GF-D8 (cell line): ENCODE measurements around the gene SLC19A1.

Source experiments
- DNase-seq: peaks from one replicate; lab custom pipeline; 2025; lab: John Stamatoyannopoulos, UW

Gene SLC19A1

GRCh38 chr21:45517249-45518065, 24.8 kb downstream of the SLC19A1 start:
- peak; percentile 41 for DNase-seq

- DNase-seq = no peak
These were observed 25.5 kb downstream of the SLC19A1 start for GRCh38 chr21:45516671-45517151.

- no peak for DNase-seq
These were observed 26.1 kb downstream of the SLC19A1 start for GRCh38 chr21:45516071-45516670.

- DNase-seq = no peak
These were observed 26.8 kb downstream of the SLC19A1 start for GRCh38 chr21:45515241-45516061.

GRCh38 chr21:45514311-45515021, 27.8 kb downstream of the SLC19A1 start:
- DNase-seq = no peak

GRCh38 chr21:45513741-45514310, 28.4 kb downstream of the SLC19A1 start:
- no peak for DNase-seq

- DNase-seq = no peak
These were observed 29.1 kb downstream of the SLC19A1 start for GRCh38 chr21:45513003-45513717.

- DNase-seq = no peak
These were observed 29.6 kb downstream of the SLC19A1 start for GRCh38 chr21:45512626-45513002.

GRCh38 chr21:45511661-45512431, 30.4 kb downstream of the SLC19A1 start:
- DNase-seq = no peak

GRCh38 chr21:45511007-45511406, 31.2 kb downstream of the SLC19A1 start:
- no peak for DNase-seq

GRCh38 chr21:45510466-45510955, 31.7 kb downstream of the SLC19A1 start:
- no peak for DNase-seq

- no peak for DNase-seq
These were observed 32.4 kb downstream of the SLC19A1 start for GRCh38 chr21:45509566-45510465.

- DNase-seq = no peak
These were observed 33.4 kb downstream of the SLC19A1 start for GRCh38 chr21:45508607-45509565.

GRCh38 chr21:45507888-45508508, 34.2 kb downstream of the SLC19A1 start:
- no peak for DNase-seq

- DNase-seq = no peak
These were observed 34.7 kb downstream of the SLC19A1 start for GRCh38 chr21:45507523-45507875.

- DNase-seq = no peak
These were observed 35.3 kb downstream of the SLC19A1 start for GRCh38 chr21:45506836-45507522.
